Stimulated activated CD8-positive, alpha-beta memory T cell treated with anti-CD3 and anti-CD28 coated beads, Interleukin-2, amount 100 ng/mL, for 1 hour (primary cell): Measurements from ENCODE around the gene EEFSEC.
A peak's percentile ranks its signal among the peaks of the same experiment; 100 is the strongest.

Experiments
- DNase-seq, 2 donors: peaks; one replicate each; pipeline ENCODE4 v3.0.0-alpha.2; 2020; ENCODE audit warnings: low read depth in 2 of 2

The EEFSEC gene

DNA sequence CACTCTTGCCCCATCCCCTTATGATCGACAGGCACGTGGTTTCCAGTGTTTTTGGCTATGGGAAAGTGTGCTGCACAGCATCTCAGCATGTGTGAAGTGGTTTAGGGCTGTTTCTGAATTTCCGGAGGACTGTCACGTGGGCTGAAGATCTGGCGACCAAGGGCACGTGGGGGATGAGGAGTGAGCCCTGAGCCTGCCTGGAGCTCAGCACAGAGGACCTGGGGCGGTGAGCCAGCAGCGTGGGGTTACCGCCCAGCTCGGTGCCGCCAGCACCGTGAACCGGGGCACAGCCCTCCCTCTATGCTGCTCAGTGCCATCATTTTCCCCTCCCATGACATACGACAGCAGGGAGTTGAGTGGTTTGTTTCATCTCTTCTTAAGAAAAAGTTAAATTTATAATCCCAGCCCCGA is 163.2 kb downstream of the EEFSEC start:
- DNase-seq, result peak; percentile 9 to 39

DNA sequence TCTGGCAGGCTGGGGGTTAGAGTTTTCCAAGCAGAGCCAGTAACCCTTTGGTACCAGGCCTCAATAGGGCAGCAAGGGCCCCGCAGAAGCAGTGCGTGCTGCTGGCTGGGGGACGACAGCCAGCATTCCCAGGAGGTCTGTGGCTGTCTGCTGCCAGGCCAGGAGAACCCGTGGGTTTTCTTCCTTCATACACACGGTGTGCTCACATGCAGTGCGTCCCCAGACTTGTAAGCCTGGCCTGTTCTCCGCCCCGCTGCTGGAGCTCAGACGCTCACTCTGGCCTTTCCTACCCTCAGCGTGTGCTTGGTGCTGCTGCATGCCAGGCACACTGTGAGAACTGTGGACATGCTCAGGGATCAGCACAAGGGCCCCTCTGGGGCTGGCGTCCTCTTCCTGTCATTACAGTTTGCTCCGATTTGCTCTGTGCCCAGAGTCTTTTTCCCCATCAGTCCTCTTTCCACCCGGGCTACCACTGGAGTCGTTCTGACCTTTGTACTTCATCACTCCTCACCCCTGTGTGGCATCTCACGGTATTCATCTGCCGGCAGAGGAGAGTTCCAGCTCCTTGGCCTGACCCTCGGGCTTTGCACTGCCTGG is 163.9 kb downstream of the EEFSEC start:
- no peak for DNase-seq

DNA sequence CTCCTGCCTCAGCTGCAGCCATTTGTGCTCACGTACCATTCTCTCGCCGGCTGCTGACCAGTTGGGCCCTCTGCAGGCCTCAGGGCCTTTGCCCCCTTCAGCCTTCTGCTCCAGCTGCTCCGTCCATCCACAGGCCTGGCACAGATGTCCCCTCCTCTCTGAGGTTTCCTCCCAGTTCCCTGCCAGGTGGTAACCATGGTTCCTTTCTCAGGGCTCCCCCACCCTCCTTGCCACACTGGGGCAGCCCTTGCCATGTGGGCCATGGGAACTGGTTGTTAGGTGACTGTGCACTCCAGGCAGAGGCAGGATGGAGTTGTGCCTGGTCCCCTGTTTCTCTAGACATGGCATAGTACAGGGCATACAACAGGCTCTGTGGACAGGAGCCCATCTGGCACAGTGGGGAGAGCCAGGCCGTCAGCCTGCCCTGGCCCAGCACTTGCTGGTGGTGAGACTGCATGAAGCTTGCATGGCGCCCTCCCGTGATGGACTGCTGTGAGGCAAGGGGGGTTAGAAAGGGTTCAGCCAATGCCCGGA is 164.5 kb downstream of the EEFSEC start:
- no peak for DNase-seq

DNA sequence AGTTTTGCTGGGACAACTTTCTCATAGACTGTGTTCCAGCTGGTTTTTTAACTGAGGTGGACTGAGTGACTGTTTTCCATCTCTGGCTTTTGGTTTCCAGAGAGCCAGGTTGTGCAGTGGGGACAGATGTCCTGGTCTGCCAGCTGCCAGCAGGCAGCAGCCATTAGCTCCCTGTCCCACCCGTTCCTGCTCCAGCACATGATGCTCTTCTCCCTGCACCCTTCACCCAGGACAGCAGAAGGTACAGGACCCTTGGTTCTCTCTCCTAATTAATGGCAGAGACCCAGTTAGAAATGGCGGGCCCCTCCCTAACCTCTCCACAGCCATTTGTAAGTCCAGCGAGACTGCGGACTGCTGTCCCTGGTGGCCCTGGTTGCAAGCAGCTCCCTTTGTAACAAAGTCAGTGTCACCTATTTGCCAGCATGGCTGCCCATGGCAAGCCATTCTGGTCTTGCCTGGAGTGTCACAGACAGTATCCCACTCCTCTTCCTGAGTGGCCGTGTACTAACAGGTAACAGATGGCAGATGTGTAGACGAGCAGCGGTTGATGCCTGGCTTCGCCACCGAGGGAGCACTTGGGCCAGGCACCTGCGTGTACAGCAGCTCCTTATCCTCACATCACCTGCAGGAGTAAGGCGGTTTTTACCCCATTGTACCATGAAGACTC is 165.1 kb downstream of the EEFSEC start:
- DNase-seq, result no peak

DNA sequence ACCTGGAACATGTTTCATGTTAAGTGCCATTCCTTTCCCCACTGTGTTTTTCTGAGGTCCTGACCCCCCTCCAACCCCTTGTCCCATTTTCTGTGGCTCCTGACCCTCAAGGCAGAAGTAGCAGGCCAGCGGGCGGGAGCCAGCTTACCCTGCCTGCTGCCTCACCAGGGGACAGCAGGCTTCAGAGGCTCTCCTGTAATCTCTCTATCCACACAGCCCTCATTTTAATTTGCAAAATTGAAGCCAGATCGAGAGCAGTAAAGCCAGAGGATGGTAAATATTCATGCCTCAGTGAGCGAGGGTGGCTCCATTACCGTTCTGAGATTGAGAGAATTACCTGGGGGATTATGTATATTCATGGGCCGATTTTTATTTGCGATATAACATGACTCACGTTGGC is 165.8 kb downstream of the EEFSEC start:
- DNase-seq, result no peak

DNA sequence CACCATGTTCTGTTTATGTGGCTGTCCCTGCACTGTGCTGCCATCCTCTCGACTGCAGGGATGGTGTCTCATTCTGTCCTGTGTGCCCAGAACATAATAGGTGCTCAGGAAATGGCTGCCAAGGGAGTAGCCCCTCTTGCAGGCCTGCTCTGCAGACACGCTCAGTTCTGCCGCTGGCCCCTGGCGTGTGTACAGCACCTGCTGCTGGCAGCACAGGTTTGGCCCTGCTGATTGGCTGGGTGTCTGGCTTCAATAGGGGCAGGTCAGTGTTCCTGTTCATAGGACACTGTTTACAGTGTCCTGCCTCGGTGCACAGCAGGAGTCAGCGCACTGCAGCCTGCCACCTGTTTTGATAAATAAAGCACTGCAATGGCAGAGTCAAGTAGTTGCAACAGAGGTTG is 166.5 kb downstream of the EEFSEC start:
- DNase-seq, result no peak

DNA sequence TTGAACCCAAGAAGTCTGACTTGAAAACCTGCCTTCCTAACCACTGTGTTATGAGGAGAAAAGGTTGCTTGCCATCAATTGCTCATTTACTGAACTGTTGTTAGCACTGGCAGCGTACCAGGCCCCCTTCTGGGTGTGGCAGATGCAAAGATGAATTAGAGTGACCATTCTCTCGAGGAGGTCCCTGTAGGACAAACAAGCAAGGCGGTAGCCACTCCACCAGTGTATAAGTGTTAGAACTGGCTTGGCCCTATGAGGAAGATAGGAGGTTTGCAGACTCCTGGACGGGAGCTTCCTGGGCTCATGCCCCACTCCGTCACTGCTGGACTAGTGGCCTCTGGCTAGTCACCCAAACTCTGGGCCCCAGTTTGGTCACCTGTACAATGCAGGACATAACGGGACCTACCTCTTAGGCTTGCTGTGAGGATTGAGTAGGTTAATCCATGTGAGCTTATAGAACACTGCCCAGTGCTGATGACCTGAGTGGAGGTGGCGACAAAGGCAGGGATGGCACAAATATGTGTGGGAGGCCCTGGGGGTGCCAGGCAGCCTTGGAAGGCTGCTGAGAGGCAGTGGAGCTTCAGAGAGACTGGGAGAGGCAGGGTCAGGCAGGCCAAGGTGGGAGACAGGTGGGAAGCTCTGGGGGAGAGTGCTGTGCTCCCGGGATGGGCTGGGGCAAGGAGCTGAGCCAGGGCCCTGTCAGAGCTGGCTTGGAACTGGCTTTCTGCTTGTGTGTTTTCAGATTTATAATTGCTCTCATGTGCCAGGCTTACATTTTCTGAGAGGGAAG is 167.5 kb downstream of the EEFSEC start:
- DNase-seq, result no peak

DNA sequence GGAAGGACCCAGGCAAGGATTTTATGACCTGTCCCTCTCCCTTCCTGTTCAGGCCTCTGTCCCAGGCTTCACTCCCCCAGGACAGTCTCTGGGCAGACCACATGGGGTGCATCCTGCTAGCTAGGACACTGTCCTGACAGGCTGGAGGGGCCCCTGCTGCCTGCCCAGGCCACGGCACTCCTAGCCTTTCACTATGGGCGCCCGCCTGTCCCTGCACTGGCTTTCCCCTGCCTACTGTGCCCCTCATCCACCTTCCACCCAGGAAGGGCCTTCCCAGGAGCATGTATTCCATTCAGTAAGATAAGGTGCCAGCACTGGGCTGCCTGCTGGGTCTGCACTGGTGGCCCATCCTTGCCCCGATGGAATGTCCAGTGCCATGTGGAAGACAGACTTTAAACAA is 168.1 kb downstream of the EEFSEC start:
- no peak for DNase-seq

DNA sequence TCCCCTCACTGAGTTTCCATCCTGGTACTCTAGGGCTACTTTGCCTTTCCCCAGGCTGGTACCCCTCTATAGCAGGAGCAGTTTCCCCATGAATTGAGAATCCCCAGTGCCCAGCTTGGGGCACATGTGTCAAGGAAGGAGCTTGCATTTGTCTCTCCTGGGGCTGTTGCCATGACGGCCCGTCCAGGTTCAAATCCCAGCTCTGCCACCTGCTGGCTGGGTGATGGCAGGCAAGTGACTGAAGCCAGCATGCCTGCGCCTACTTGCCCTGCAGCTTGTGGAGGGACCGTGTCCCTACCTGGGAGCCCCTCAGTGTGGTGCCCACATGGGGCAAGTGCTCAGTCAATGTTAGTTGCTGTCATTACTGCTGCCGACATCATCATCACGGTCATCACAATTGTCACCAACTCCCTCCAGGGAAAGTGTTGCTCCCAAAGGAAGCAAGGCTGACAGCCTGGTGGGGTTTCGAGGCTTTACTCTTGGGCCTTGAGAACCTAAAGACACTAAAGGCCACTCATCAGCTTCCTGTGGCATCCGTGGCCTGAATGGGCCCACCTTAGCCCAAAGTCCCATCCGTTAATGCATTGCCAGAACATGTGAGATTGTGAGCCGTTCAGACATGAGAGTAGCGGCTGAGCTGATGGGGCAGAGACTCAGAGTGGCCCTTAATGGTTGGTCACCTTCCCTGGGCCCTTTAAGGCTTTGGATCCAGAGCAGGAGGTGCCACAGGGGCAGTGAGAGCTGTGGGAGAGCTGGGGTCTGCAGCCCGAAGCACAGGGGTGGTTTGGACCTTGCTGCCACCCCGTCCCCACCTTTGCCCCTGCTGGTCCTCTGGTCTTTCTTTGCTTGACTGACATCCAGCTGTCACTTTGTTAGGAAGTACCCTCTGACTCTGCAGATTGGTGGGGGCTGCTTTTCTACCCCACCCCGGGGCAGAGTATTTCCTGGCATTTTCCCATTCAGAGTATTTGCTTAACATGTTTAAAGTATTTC is 169.0 kb downstream of the EEFSEC start:
- DNase-seq, result peak; percentile 4 to 24

DNA sequence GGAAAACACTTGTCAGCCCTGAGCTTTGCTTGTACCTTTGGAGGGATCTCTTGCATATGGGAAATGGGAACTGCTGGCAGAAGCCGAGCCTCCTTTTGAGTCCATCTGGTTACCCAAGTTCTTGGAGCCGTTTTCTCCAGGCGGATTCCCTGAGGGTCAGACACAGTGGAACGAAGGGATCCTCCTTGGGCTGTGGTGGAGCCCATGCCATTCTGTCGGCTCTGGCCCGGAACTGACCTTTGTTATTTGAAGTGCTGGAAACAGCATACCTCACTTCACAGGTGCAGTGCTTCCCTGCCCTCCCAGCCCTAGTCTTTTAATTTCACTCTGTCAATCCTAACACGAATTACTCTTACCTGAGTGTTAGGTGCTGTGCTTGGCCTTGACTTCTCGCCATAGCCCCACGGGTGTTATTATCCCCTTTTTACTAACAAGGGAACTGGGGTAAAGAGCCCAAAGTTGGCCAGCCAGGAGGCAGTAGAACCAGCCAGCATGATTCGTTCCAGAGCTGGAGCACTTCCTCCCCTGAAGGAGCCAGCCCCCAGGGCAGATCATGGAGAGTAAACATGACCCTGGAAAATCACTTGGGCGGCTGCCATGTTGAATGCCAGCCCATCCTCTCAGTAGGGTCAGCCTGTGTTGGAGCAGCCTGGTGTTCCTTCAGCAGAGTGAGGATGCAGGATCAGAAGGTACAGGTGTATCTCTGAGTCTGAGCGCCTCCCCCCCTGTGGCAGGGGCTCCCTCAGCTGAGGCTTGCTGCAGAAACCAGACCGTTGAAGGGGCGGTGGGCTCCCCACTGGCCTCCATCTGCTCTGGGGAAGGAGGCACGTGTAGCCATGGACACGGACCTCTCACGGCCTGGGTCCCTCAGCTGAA is 170.2 kb downstream of the EEFSEC start:
- DNase-seq, result no peak

DNA sequence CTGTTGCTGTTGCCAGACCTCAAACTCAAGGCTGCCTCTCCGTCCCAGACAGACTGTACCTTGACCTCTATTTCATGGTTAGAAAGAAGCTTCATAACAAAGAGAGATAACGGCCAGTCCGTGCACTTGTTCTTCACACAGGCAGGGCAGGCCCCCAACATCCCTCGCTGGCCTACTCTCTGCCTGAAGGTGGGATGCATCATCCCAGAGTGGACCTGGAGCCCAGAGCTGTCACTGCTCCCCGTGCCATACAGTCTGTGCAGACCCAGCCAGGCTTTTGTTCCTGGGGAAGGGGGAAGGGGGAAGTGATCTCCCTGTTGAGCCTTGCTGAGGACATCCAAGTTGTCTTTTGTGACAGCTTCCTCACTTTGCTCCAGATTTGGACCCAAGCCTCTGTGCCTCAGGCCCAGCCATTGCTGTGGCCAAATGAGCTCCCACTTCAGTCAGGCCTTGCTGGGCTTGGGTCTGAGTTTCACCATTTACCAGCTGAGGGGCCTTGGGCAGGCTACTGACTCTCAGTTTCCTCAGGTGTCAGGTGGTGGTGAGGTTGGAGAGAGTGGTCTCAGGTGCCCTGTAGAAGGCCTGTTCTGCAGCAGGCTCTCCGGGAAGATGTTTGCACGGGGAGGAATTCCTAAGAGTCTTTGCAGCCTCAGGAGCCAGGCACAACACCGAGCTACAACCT is 171.8 kb downstream of the EEFSEC start:
- no peak for DNase-seq

DNA sequence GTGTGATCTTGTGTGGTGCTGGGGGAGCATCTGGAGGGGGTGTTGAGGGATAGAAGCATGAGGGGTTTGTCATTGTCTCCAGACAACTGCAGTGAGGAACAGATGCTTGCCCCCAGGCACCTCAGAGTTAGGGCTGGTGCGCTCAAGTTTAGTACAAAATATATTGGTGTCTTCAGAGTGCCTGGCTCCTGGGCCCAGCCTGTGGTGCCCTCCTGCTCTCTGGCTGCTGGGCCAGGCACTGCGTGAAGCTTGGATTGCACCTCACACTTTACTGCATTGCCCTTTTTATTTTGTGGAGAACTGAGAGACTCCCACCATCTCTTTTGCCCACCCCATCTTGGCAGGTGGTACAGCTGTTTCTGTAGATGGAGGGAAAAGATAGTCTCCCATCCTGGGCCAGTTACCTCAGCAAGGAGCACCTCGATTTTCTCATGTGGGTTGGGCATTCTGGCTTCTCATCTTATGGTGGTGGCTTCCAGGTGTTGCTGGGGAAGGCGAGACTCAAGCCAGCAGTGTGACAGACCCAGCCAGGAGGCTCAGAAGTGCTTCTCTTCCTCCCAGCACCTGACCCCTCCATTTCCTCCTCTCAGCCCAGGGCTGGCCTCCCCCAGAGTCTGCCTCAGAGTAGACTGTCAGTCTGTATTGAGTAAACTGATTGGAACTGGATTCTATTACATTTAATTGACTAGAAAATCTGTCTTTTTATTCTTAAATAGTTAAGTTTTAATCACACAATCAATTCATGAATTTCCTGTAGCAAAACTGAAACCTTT is 173.0 kb downstream of the EEFSEC start:
- no peak for DNase-seq

DNA sequence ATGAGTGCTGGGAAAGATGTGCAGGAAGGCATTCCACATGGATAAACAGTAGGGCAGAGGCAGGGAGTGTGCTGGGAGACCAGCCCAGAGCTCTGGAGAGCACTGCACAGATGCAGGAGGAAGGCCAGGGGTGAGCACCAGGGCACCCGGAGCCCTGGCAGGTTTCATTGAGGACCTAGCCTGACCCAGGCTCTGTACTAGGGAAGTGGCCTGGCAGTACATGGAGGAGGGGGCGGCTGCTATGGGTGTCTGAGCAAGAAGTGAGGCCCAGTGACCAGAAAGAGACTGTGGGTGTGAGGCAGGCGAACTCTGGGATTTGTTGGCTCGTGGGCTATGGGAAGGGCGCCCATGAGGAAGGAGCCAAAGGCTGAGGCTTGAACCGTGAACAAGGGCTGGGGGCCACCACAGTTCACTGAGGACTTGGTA is 174.3 kb downstream of the EEFSEC start:
- no peak for DNase-seq

DNA sequence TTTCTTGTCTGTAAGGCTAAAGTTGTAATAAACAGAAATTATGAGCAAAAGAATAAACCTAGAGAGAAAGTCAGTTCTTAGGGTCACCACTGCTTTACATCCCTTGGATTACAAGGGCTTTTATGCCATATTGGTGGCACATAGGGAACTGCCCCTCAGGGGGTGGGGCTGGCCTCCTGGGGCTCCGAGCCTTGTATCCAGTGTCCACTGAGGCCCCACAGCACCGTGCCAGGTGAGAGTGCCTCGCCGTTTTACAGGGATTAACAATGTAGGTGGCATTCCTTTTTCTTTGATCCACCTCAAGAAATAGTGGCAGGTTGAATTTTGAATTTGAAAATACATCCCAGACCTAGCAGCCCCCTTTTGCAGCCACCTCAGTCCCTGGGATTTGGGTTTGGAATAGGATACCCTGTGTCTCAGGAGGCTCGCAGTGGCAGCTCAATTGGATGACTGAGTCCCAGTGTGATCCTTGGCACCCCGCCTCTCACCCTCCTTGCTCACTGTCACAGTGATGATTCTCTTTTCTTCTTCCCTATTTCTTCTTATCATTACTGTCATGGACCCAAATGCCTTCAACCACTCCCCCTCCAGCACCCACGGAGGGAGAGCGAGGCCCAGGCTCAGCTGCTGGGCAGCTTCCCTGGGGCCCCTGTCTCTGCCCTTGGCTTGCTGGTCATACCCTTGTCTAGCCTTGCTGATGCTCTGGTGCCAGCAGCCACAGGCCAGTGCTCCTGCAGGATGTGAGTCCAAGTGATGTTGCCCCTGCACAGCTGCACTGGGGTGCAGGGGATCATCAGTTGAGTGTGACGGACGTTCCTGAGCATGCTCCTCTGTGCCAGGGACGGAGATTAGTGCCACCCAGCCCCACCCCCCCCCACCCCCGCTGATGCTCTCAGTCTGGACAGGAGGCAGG is 175.5 kb downstream of the EEFSEC start:
- no peak for DNase-seq

DNA sequence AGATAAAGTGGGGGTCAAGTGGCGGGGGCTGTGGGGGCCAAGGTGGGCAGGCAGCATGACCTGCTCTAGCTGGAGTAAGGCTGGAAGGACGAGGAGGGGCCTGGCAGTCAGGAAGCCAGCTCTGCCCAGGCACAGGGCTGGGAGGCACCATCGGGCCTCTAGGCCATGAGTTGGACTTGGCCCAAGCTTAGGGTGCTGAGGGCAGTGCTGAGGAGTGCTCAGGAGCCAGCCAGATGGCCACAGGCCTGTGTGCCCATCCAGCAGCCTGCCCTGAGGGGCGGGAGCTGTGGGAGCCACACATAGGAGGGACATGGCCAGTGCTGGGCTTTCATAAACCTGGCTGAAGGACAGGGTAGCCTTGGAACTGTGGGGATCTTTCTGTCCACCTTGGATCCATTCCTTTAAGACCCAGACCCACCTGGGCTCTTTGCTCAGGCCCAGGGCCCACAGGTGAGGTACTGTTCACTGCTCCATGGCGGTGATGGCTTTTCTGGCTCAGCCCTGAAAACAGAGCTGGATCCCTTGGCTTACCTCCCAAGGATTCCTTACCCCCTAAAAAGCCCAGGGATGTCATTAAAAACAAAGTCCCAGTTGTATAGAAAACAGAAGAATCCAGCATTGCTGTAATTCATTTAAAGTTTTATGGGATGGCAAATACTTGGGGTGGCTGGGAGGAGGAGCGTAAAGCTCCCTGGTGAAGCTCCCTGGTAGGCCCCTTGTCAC is 176.4 kb downstream of the EEFSEC start:
- DNase-seq, result no peak

DNA sequence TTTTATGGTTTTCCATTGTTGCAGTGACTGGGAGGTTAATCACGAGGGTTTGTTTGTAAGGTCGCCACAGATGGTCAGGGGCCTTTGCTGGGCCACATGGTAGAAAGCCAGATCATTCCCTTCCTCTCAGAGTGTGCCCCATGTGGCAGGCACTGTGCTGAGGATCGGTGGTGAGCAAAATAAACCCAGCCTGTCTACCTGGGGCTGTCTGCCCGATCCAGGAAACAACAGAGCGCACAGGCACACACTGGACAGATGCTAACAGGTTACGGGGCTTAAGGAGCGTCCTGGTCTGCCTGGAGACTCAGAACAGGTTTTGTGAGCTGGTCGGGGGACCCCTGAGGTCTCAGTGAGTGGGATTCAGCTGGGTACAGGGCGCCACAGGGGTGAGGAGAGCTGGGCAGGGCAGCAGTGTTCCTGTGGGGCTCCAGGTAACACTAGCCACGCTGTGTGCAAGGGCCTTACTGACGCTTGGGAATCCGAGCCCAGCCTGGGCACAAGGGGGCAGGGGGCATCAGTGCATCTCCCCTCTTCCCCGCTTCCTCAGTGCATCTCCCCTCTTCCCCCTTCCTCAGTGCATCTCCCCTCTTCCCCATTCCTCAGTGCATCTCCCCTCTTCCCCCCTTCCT is 177.0 kb downstream of the EEFSEC start:
- no peak for DNase-seq

DNA sequence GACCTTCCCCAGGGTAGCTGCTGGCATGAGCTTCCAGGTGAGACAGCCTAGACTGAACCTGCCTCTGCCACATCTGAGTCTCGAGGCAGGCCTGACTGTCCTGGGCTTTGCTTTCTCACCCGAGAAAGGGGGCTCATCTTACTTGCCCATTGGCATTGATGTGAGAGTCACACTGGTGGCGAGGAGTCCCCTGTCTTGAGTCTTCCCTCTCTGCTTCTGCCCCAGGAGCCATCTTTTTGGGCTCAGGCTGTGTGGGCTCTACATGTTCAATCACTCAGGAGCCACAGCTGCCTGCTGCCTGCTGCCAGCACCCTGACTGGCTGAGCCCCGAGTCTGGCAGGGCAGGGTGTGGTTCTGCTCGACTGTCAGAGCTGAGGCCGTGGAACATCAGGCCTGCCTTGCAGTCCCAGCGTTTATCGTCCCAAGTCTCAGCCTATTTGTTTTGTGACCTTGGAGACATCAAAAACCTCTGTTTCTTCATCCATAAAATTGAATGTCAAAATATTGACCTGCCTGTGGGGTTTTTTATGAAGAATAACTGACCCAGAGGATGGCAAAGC is 180.9 kb downstream of the EEFSEC start:
- no peak for DNase-seq
